HCT116 (cell line): ENCODE measurements around the gene MRPL36. TPM values are rescaled to one million over a fixed set of nuclear protein-coding genes. Genes with fewer than 3 reads are reported as not detected.

Source experiments
- ATAC-seq: fragments of 200-7000 bp; cut with Tn5 transposase; 2 replicates; pipeline ENCODE4 v1.9.1; 2020; ENCODE audit warnings: mild to moderate bottlenecking, moderate library complexity
- BruUV-seq: library from RNA; stranded (reverse); fragments of 400-500 nt; replicated peaks from 2 replicates; lab custom pipeline; 2021; lab: Mats Ljungman, UMichigan
- CTCF ChIA-PET: fragments of 300-600 bp; sonication (Branson Sonifier 250); formaldehyde crosslinking; loops from one replicate; lab custom pipeline; 2021; ENCODE audit warnings: antibody characterized with exemption; lab: Charles Lee
- POLR2A ChIA-PET: fragments of 300-600, 350-600 bp; sonication (Branson Sonifier 250); formaldehyde crosslinking; loops from one replicate; lab custom pipeline; 2021; ENCODE audit warnings: antibody characterized with exemption; lab: Charles Lee
- RAD21 ChIA-PET, 2 experiments: fragments of 300-600 bp; sonication (Branson Sonifier 250); formaldehyde crosslinking; loops; one replicate each; lab custom pipeline; 2023; ENCODE audit warnings: low total read pairs in 2 of 2; ENCODE audit not compliant: uncharacterized antibody in 2 of 2, unreplicated experiment in 2 of 2, low non-redundant PET in 1 of 2; lab: Charles Lee
- DNase-seq: peaks from one replicate; pipeline ENCODE4 v3.0.0-alpha.2; 2010; ENCODE audit warnings: low read depth, low spot score
- H2AFZ ChIP-seq: fragments of 200-600 bp; shearing (Covaris generic), sonication (generic); 2 replicates; pipeline ENCODE4 v1.6.1; 2017; ENCODE audit warnings: low read depth, mixed run types, mixed read lengths, antibody characterized with exemption, low read length; ENCODE audit not compliant: poor library complexity, severe bottlenecking
- H3K27ac ChIP-seq: 2 replicates; pipeline ENCODE4 v1.5.1; 2012; ENCODE audit warnings: low read depth, low read length
- H3K27me3 ChIP-seq: fragments of 200-600 bp; sonication (generic); 2 replicates; pipeline ENCODE4 v1.6.1; 2016; ENCODE audit warnings: mixed run types, low read length, mixed read lengths; ENCODE audit not compliant: insufficient read depth
- H3K36me3 ChIP-seq, 2 experiments: fragments of 200-500 bp in 1 of 2; fragments of 200-600 bp in 1 of 2; sonication (Bioruptor generic) in 1 of 2; sonication (generic) in 1 of 2; 2 replicates each; pipeline versions ENCODE4 v1.5.1 to v1.6.1; 2014 to 2016; ENCODE audit warnings: low read length in 2 of 2, inconsistent platforms in 1 of 2, mixed read lengths in 1 of 2, mixed run types in 1 of 2; ENCODE audit not compliant: insufficient read depth in 2 of 2, control insufficient read depth in 1 of 2
- H3K4me1 ChIP-seq, 2 experiments: fragments of 200-600 bp in 1 of 2; sonication (generic) in 1 of 2; 2 replicates each; pipeline versions ENCODE4 v1.5.1 to v1.6.1; 2012 to 2017; ENCODE audit warnings: low read length in 2 of 2, inconsistent platforms in 1 of 2, mild to moderate bottlenecking in 1 of 2, mixed read lengths in 1 of 2, mixed run types in 1 of 2, moderate library complexity in 1 of 2; ENCODE audit not compliant: insufficient read depth in 2 of 2, control insufficient read depth in 1 of 2
- H3K4me2 ChIP-seq: fragments of 200-600 bp; sonication (generic); 2 replicates; pipeline ENCODE4 v1.6.1; 2017; ENCODE audit warnings: mixed run types, low read length, mixed read lengths
- H3K4me3 ChIP-seq, 2 experiments: fragments of 200-600 bp in 1 of 2; sonication (generic) in 1 of 2; replicated peaks in 1 of 2; 2 replicates each; pipeline ENCODE4 v1.5.1; 2011 to 2016; ENCODE audit warnings: low read length in 2 of 2, control low read depth in 1 of 2, low read depth in 1 of 2, mild to moderate bottlenecking in 1 of 2, mixed read lengths in 1 of 2, mixed run types in 1 of 2
- H3K79me2 ChIP-seq: fragments of 200-600 bp; sonication (generic); 2 replicates; pipeline ENCODE4 v1.6.1; 2017; ENCODE audit warnings: mild to moderate bottlenecking, mixed run types, low read length, moderate library complexity, mixed read lengths; ENCODE audit not compliant: insufficient read depth
- H3K9ac ChIP-seq: fragments of 200-600 bp; sonication (generic); 2 replicates; pipeline ENCODE4 v1.6.1; 2016; ENCODE audit warnings: low read length, mixed read lengths
- H3K9me2 ChIP-seq: fragments of 200-600 bp; sonication (generic), shearing (Covaris generic); 2 replicates; pipeline ENCODE4 v1.6.1; 2017; ENCODE audit warnings: mixed run types, mild to moderate bottlenecking, moderate library complexity; ENCODE audit not compliant: insufficient read depth
- H3K9me3 ChIP-seq, 2 experiments: fragments of 200-500 bp in 1 of 2; fragments of 200-600 bp in 1 of 2; sonication (Bioruptor generic) in 1 of 2; sonication (generic) in 1 of 2; 2 replicates each; pipeline ENCODE4 v1.6.1; 2014 to 2017; ENCODE audit warnings: low read length in 2 of 2, mixed read lengths in 2 of 2, inconsistent platforms in 1 of 2, low read depth in 1 of 2, mild to moderate bottlenecking in 1 of 2, mixed run types in 1 of 2, moderate library complexity in 1 of 2; ENCODE audit not compliant: control insufficient read depth in 1 of 2, insufficient read depth in 1 of 2
- H4K20me1 ChIP-seq: fragments of 200-600 bp; sonication (generic), shearing (Covaris generic); 2 replicates; pipeline ENCODE4 v1.6.1; 2017; ENCODE audit warnings: mixed run types, mild to moderate bottlenecking, moderate library complexity; ENCODE audit not compliant: insufficient read depth
- CBX3 ChIP-seq: IDR thresholded peaks from 2 replicates; pipeline ENCODE4 v1.6.1; 2012; ENCODE audit warnings: low read depth
- CEBPB ChIP-seq: IDR thresholded peaks from 2 replicates; pipeline ENCODE4 v1.6.1; 2012; ENCODE audit warnings: low read depth
- EGR1 ChIP-seq: IDR thresholded peaks from 2 replicates; pipeline ENCODE4 v1.6.1; 2012; ENCODE audit warnings: low read depth
- ELF1 ChIP-seq: IDR thresholded peaks from 2 replicates; pipeline ENCODE4 v1.6.1; 2012; ENCODE audit warnings: low read depth, borderline replicate concordance
- EZH2 ChIP-seq: fragments of 200-600 bp; sonication (generic); IDR thresholded peaks from 2 replicates; pipeline ENCODE4 v1.6.1; 2017; ENCODE audit warnings: antibody characterized with exemption, mixed run types
- EZH2phosphoT487 ChIP-seq: fragments of 200-600 bp; IDR thresholded peaks from 2 replicates; pipeline ENCODE4 v1.6.1; 2018; ENCODE audit warnings: antibody characterized with exemption, borderline replicate concordance
- JUND ChIP-seq: IDR thresholded peaks from 2 replicates; pipeline ENCODE4 v1.6.1; 2012
- POLR2A ChIP-seq: IDR thresholded peaks from 2 replicates; pipeline ENCODE4 v1.7.0; 2011; ENCODE audit warnings: borderline replicate concordance; ENCODE audit not compliant: insufficient read depth, insufficient read length; ENCODE audit errors: extremely low read depth
- SIN3A ChIP-seq: IDR thresholded peaks from 2 replicates; pipeline ENCODE4 v1.6.1; 2012; ENCODE audit warnings: low read depth
- YY1 ChIP-seq: IDR thresholded peaks from 2 replicates; pipeline ENCODE4 v1.6.1; 2011; ENCODE audit warnings: low read length, low read depth, moderate library complexity, mild to moderate bottlenecking; ENCODE audit not compliant: insufficient replicate concordance; ENCODE audit errors: extremely low read depth
- ZFX ChIP-seq: fragments of 450-650 bp; IDR thresholded peaks from 2 replicates; pipeline ENCODE4 v1.6.1; 2017
- ZNF274 ChIP-seq: fragments of 200-500 bp; sonication (Bioruptor generic); IDR thresholded peaks from 2 replicates; pipeline ENCODE4 v1.6.1; 2014; ENCODE audit warnings: mild to moderate bottlenecking, low read depth, low read length, inconsistent platforms
- intact Hi-C: fragments of 100-400 bp; cut with micrococcal nuclease; formaldehyde crosslinking; loops from 2 replicates; pipeline ENCODE4 v1.10.0; 2022
- total RNA-seq: library from RNA; stranded (reverse); gene quantifications from one replicate; pipeline ENCODE4 v1.2.1, GENCODE V29; 2021; ENCODE audit not compliant: unreplicated experiment
- TF ChIP-seq, protein P1 (sequence below): IDR thresholded peaks from 2 replicates; pipeline ENCODE4 v1.6.1; 2012
- TF ChIP-seq, protein P2 (sequence below): IDR thresholded peaks from 2 replicates; pipeline ENCODE4 v1.6.1; 2012

The MRPL36 gene
- total RNA-seq, 1 experiment from 2014 or later, result 71.9 TPM

GRCh38 chr5:1820926-1821325 lies 21.3 kb upstream of the MRPL36 start:
- no peak overlapping the region for H3K27ac ChIP-seq
- intact Hi-C loops, result no loop called here
- no peak overlapping the region for H3K4me2 ChIP-seq
- no peaks in the 10 kb centered on the region for H3K27me3 ChIP-seq
- H4K20me1 ChIP-seq, result no peaks in the 10 kb centered on the region
- H3K9ac ChIP-seq, result no peak overlapping the region
- ChIA-PET CTCF (no interaction called here), POLR2A (no interaction called here), RAD21 (no interaction called here)
- ATAC-seq, result no peak
- H3K4me3 ChIP-seq, result no peak overlapping the region
- peaks cover 22% of the 10 kb centered on the region for H3K79me2 ChIP-seq
- H3K9me3 ChIP-seq, result no peaks in the 10 kb centered on the region
- H3K9me2 ChIP-seq, result no peaks in the 10 kb centered on the region
- no peaks in the 10 kb centered on the region for H3K4me1 ChIP-seq
- no peak for TF ChIP-seq EZH2phosphoT487
- no peak for TF ChIP-seq ZNF274
- TF ChIP-seq, protein P1, sequence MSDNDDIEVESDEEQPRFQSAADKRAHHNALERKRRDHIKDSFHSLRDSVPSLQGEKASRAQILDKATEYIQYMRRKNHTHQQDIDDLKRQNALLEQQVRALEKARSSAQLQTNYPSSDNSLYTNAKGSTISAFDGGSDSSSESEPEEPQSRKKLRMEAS, result no peak
- TF ChIP-seq CBX3, result no peak
- TF ChIP-seq YY1, result no peak
- TF ChIP-seq ELF1, result no peak
- TF ChIP-seq SIN3A, result no peak
- no peak for TF ChIP-seq ZFX
- no peak for TF ChIP-seq JUND
- no peak for TF ChIP-seq EGR1
- TF ChIP-seq POLR2A, result no peak
- TF ChIP-seq CEBPB, result no peak
- TF ChIP-seq, protein P2, sequence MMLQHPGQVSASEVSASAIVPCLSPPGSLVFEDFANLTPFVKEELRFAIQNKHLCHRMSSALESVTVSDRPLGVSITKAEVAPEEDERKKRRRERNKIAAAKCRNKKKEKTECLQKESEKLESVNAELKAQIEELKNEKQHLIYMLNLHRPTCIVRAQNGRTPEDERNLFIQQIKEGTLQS, result no peak
- no peak for TF ChIP-seq EZH2
- DNase-seq, result no peak
- no peak overlapping the region for H2AFZ ChIP-seq
- no TSS peak for BruUV-seq
- H3K36me3 ChIP-seq, result peaks cover 9 to 30% of the 10 kb centered on the region in 2 experiments; a peak in 3 of 4 replicates
